Astrocyte of the cerebellum (primary cell): ENCODE results near the gene ZNF697.
"Not testable (repeated sequence)": the region's sequence is repeated elsewhere in the genome, so short reads cannot be mapped to it uniquely, and the experiment has no call there.

Experiments
- DNase-seq: peaks from one replicate; pipeline ENCODE4 v3.0.0-alpha.2; 2011; ENCODE audit warnings: low read depth
- H3K4me3 ChIP-seq: 2 replicates; pipeline ENCODE4 v1.5.1; 2011; ENCODE audit warnings: mild to moderate bottlenecking, low read depth, low read length, moderate library complexity
- CTCF ChIP-seq: IDR thresholded peaks from 2 replicates; pipeline ENCODE4 v1.5.1; 2012; ENCODE audit warnings: low read length, low read depth, moderate library complexity, mild to moderate bottlenecking; ENCODE audit errors: missing control alignments
- in situ Hi-C: cut with HindIII; loops from 2 replicates; pipeline ENCODE4 v1.10.0; 2017; ENCODE audit warnings: low sequenced_read_pairs

ZNF697 gene

DNA sequence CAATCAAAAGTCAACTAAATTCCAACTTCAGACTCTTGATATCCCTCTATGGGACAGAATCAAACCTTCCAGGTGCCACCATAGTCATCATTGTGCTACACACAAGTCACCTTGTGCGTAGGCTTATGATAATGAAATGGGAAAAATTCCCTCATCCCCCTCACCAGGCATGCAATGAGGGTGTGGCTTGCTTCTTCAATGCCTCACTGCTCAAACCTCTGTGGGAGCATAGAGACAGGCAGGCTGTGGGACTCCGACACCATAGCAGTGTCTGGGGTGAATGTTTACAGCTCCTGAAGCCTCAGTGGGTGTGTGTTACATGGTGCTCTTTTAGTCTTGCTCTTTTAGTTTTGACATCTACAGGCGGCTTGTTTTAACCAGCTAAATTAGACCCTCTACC is 42.4 kb downstream of the ZNF697 start:
- in situ Hi-C loops: no loop called here
- H3K4me3 ChIP-seq: no peak overlapping the region
- no peak for TF ChIP-seq CTCF
- DNase-seq: no peak

DNA sequence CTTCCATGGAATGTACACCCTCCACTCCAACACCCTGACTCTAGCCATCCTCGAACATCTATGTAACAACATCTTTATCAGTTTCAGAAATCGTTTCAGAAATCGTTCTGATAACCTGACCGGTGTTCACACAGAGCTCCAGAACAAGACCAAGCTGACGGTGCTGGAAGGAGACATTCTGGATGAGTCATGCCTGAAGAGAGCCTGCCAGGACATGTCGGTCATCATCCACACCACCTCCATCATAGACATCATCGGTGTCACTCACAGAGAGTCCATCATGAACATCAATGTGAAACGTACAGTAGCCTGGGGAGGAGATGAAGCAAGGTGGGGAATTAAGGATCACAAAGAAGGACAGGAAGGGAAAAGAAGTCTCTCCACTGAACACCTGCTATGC is 43.0 kb downstream of the ZNF697 start:
- DNase-seq, H3K4me3 ChIP-seq, in situ Hi-C loops: not testable (repeated sequence)

- H3K4me3 ChIP-seq: no peak overlapping the region
- DNase-seq: no peak
- TF ChIP-seq CTCF: no peak
- in situ Hi-C loops: no loop called here
Measured at GRCh38 chr1:119603695-119604094, 44.4 kb downstream of the ZNF697 start.

GRCh38 chr1:119603241-119603640 is 44.8 kb downstream of the ZNF697 start:
- DNase-seq, in situ Hi-C loops, H3K4me3 ChIP-seq: not testable (repeated sequence)

GRCh38 chr1:119602789-119603188 is 45.3 kb downstream of the ZNF697 start:
- H3K4me3 ChIP-seq, DNase-seq, in situ Hi-C loops: not testable (repeated sequence)

- in situ Hi-C loops: no loop called here
- no peak for DNase-seq
- no peak for TF ChIP-seq CTCF
- no peak overlapping the region for H3K4me3 ChIP-seq
Measured at GRCh38 chr1:119602169-119602568, 45.9 kb downstream of the ZNF697 start.

- DNase-seq: no peak
- TF ChIP-seq CTCF: no peak
- no peak overlapping the region for H3K4me3 ChIP-seq
- in situ Hi-C loops: no loop called here
Measured at GRCh38 chr1:119600976-119601375, 47.1 kb downstream of the ZNF697 start.

GRCh38 chr1:119600561-119600960 is 47.5 kb downstream of the ZNF697 start:
- no peak overlapping the region for H3K4me3 ChIP-seq
- DNase-seq: no peak
- in situ Hi-C loops: no loop called here
- TF ChIP-seq CTCF: no peak
